Activated T-helper 9 cell treated with anti-CD3 and anti-CD28 coated beads, Interleukin-2, amount 50 U/mL, for 16 hours (primary cell): ENCODE data around the gene SLC39A11.

Experiments
- DNase-seq: peaks from one replicate; pipeline ENCODE4 v3.0.0-alpha.2; 2020; ENCODE audit warnings: low read depth

Gene SLC39A11

DNA sequence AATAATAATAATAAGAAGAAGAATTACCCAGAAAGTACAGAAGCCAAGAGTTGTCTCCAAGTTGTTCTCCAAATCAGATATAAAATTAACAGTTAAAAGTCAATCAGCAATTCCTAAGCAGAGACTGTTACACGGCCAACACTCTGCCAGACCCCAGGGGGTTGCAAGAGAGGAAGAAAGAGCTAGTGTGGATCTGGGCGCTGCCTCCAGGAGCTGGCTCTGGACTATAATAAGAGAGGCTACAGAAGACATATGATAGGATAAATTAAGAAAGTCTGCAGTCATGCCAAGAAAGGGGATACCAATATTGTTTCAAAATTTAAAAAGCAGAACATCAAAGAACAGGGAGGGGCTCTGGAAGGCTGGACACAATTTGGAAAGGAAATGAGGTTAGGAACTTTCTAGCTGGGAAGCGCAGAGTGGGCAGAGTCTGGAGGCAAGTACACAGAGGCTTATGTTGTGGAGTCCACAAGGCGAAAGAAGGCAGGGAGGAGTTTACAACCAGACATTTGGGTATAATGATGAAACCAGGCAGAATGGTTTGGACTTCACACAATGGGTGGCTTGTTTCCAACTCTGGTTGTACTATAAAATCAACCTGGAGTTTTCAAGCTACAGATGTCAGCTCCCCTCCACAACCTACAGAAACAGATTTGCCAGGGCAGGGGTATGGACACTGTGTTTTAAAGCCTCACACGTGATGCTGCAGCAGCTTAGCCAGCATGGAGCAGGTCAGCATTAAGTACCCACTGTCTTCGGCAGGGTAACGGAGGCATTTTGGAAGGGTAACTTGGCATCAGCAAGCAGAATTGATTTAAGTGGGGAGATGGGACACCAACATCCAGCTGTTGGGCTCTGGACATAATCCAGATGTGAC, 49.4 kb downstream of the SLC39A11 start:
- no peak for DNase-seq

DNA sequence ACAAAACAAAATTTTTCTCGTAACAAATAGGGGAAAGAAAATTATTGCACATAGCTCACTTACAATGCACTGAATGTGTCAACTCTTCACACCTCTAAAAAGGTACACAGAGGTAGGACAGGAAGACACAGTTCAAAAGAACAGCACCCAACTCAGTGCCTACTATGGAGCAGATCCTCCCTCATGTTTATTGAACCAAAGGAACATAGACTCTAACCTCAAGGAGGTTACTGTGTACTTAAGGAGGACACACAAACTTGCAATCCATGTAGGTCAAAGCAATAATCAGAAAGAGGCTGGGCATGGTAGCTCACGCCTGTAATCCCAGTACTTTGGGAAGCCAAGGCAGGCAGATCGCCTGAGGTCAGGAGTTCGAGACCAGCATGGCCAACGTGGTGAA, 50.3 kb downstream of the SLC39A11 start:
- no peak for DNase-seq

- no peak for DNase-seq
Measured at GRCh38 chr17:73039282-73039681, 53.2 kb downstream of the SLC39A11 start.

DNA sequence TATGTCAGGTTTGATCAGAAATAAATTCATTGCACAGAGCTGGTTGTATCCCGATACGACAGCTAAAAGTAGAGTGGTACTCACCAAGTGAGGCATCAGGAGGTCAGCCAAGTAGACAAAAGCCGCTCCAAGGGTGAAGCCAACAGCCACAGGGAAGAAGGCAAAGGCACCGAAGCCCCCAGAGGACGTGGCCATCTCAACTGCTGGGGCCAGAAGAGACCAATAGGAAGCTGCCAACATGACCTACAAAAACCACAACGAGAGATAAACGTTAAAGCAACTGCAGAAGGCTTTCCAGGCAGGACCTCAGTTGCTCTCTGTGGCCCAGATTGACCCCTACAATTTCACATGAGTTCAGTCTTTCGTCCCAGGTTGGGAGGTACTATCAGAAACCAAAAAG, 61.0 kb downstream of the SLC39A11 start:
- DNase-seq, result no peak

- DNase-seq, result no peak
Measured at GRCh38 chr17:73030995-73031394, 61.5 kb downstream of the SLC39A11 start.

GRCh38 chr17:73030501-73030921, 62.0 kb downstream of the SLC39A11 start:
- no peak for DNase-seq

DNA sequence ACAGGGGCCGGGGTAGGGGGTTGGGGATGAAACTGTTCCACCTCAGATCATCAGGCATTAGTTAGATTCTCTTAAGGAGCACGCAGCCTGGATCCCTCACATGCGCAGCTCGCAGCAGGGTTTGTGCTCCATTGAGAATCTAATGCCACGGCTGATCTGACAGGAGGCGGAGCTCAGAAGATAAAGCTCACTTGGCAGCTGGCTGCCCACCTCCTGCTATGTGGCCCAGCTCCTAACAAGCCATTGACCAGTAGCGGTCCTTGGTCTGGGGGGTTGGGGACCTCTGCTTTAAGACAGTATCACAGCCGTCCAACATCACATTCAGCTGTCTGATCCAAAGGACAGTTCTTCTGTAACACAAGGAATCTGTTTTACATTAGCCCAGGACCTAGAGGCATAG, 62.5 kb downstream of the SLC39A11 start:
- DNase-seq, result no peak

DNA sequence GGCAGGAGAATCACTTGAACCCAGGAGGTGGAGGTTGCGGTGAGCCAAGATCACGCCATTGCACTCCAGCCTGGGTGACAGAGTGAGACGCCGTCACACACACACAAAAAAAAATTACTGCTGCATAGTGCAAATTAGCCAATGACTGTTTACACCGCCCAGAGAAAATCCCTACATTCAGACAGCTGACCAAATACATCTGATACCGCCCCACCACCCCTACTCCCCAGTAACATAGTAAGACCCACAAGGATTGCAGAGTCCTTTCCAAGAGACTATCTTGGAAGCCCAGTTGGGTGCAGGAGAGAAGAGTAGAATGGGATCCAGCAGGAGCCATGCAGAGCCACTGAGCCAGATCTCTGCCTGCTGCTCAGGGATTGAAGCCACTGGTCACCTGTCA, 63.5 kb downstream of the SLC39A11 start:
- no peak for DNase-seq

DNA sequence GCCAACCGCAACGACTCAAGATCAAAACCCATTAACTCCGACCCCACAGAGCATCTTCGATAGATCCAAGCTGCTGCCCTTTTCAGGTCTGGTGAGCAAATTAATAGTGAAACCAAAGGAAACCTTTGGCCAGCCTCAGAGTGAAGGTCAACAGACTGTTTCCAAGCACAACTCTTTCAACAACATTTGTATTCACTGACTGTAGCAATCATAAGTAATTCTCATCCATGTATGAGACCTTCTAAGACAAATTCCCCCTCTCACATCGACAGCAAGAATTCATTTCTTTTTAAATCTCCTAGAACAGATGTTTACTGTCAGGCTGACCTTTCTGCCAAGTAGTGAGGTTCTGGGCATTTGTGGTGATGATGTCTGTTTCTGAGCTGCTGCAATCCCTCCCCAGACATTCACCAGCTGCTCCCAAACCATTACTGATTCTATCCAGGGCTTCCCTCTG, 64.2 kb downstream of the SLC39A11 start:
- DNase-seq, result no peak

GRCh38 chr17:73027130-73027741, 65.3 kb downstream of the SLC39A11 start:
- no peak for DNase-seq

DNA sequence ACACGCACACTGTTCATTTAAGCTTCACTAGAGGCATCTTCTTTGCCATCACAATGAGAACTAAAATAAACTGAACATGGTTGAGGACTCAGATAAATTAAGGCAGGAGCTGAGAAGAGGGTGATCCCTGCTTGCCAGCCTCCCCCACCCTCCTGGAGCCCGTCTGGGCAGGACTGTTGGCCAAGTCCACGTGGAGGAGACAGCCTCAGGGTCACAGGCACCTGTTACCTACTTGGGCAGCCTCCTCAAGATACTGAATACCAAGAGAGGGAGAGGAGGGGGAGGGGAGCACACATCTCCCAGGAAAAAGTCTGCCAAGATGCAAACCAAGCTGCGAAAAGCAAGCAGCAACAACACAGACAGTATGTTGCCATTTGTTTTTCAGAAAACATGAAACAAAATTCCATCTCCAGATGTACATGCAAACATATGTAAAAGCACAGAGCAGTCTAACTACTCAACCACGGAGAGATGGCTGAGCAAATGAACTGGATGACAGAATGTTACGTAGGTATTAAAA, 67.4 kb downstream of the SLC39A11 start:
- DNase-seq, result no peak

GRCh38 chr17:73023759-73024158, 68.7 kb downstream of the SLC39A11 start:
- DNase-seq, result no peak

- DNase-seq, result no peak
Measured at GRCh38 chr17:73022694-73023093, 69.8 kb downstream of the SLC39A11 start.

DNA sequence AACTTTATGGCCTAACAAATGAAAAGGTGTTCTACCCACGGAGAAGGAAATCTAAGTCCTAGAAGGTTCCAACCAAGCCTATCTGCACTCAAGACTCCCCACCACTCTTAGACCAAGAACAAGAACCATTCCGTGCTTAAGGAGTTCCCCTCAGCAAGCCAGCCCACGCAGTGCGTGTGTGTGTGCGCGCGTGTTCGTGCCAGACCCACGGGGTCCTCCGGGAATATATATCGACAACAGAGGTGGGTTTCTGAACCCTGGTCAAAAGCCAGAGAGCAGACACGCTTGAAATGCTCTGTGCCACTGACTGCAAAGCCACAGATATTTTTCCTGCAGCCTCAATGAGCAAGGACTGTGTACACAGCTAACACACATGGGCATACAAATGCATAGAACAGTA, 70.7 kb downstream of the SLC39A11 start:
- DNase-seq, result no peak

- DNase-seq, result no peak
Measured at GRCh38 chr17:73020110-73020509, 72.4 kb downstream of the SLC39A11 start.

DNA sequence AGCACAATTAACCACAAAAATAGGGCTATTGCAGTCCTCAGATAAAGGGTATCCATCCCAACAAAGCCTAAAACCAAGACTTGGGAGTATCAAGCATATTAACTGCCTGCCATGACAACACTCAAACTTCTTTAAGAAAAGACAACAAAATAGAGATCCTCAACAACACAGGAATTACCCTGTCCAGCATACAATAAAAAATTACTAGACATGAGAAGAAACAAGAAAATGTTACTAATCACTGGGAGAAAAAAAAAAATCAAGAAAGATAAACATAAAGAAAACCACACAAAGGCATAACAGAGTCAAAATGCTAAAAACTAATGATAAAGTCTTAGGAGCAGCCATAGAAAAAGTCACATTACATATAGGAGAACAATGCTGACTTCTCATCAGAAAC, 73.9 kb downstream of the SLC39A11 start:
- no peak for DNase-seq

GRCh38 chr17:73017658-73018057, 74.8 kb downstream of the SLC39A11 start:
- no peak for DNase-seq

DNA sequence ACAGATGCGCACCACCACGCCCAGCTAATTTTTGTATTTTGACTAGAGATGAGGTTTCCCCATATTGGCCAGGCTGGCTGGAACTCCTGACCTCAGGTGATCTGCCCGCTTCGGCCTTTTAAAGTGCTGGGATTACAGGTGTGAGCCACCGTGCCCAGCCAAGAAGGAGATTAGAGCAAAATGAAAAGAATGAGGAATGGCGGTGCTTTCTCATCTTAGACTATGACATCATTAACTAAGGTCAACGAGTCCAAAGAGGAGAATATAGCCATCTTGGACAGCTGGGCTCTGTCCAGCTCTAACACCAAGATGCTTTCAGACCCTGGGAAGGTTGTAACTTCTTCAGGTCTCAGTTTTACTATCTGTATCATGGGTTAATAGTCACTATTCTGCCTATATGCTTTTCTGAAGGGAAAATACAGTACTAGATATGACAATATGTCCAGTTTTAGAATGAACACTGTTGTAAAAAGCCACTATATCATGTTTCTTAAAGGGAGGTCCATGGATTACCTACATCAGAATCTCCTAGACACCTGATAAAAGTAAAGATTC, 76.7 kb downstream of the SLC39A11 start:
- DNase-seq, result no peak

GRCh38 chr17:73013816-73014663, 78.4 kb downstream of the SLC39A11 start:
- no peak for DNase-seq

GRCh38 chr17:73013301-73013700, 79.2 kb downstream of the SLC39A11 start:
- no peak for DNase-seq

DNA sequence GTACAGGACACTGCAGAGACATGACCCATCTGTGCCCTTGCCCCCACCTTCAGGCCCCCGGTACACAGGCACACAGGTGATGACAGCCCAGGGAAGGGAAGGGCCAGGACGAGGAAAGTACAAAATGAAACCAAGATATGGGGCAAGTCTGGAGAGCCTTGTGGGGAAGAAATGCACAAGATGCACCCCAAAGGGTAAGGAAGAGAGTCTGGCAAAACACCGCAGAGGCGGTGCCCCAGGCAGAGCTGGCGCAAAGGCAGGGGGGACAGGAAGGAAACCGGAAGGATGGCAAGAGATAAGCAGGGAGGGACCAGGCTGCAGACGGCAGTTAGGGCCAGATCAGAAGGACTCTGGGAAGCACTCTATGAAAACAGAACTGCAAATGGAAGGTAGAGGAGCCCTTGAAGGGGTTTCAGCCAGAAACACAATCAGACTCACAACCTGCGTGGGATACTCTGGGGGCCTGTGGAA, 81.4 kb downstream of the SLC39A11 start:
- no peak for DNase-seq

GRCh38 chr17:73010414-73010813, 82.1 kb downstream of the SLC39A11 start:
- no peak for DNase-seq
